PC-3 (cell line): ENCODE measurements around the gene COL4A1. TPM values are rescaled to one million over a fixed set of nuclear protein-coding genes. Genes with fewer than 3 reads are reported as not detected.

Experiments used
- ATAC-seq: fragments of 200-7000 bp; cut with Tn5 transposase; 2 replicates; pipeline ENCODE4 v1.9.1; 2020; ENCODE audit warnings: mild to moderate bottlenecking, moderate library complexity
- BruUV-seq: library from RNA; stranded (reverse); fragments of 400-500 nt; replicated peaks from 2 replicates; lab custom pipeline; 2021; lab: Mats Ljungman, UMichigan
- CTCF ChIA-PET: fragments of 300-600 bp; sonication (Branson Sonifier 250); formaldehyde crosslinking; loops from one replicate; lab custom pipeline; 2022; ENCODE audit warnings: antibody characterized with exemption; lab: Charles Lee
- POLR2A ChIA-PET: fragments of 300-600 bp; sonication (Branson Sonifier 250); formaldehyde crosslinking; loops from one replicate; lab custom pipeline; 2022; ENCODE audit warnings: antibody characterized with exemption; ENCODE audit not compliant: unreplicated experiment; lab: Charles Lee
- DNase-seq: peaks from one replicate; pipeline ENCODE4 v3.0.0-alpha.2; 2015
- H2AFZ ChIP-seq: fragments of 300-600 bp; sonication (generic); 2 replicates; pipeline ENCODE4 v1.6.0; 2016; ENCODE audit warnings: antibody characterized with exemption, low read length
- H3F3A ChIP-seq: fragments of 300-600 bp; sonication (generic); one replicate; pipeline ENCODE4 v1.6.0; 2017; ENCODE audit warnings: antibody characterized with exemption, low read length, control low read depth, mild to moderate bottlenecking; ENCODE audit not compliant: unreplicated experiment
- H3K27ac ChIP-seq: fragments of 300-600 bp; sonication (generic); 2 replicates; pipeline ENCODE4 v1.5.1; 2016; ENCODE audit warnings: mild to moderate bottlenecking, low read length
- H3K27me3 ChIP-seq: fragments of 300-600 bp; sonication (generic); 2 replicates; pipeline ENCODE4 v1.6.1; 2016; ENCODE audit warnings: low read length, mixed read lengths
- H3K36me3 ChIP-seq: fragments of 300-600 bp; sonication (generic); 2 replicates; pipeline ENCODE4 v1.6.1; 2016; ENCODE audit warnings: low read depth, mixed run types, low read length, mixed read lengths
- H3K4me1 ChIP-seq: fragments of 300-600 bp; sonication (generic); 2 replicates; pipeline ENCODE4 v1.5.1; 2016; ENCODE audit warnings: low read length; ENCODE audit not compliant: insufficient read depth
- H3K4me2 ChIP-seq: fragments of 300-600 bp; sonication (generic); 2 replicates; pipeline ENCODE4 v1.6.0; 2016; ENCODE audit warnings: low read length
- H3K4me3 ChIP-seq: fragments of 300-600 bp; sonication (generic); 2 replicates; pipeline ENCODE4 v1.5.1; 2016; ENCODE audit warnings: mild to moderate bottlenecking, low read length, mixed read lengths
- H3K79me2 ChIP-seq: fragments of 300-600 bp; sonication (generic); 2 replicates; pipeline ENCODE4 v1.6.1; 2017; ENCODE audit warnings: low read length, mixed read lengths
- H3K9ac ChIP-seq: fragments of 300-600 bp; sonication (generic); 2 replicates; pipeline ENCODE4 v1.6.0; 2016; ENCODE audit warnings: mild to moderate bottlenecking, low read length
- H3K9me2 ChIP-seq: fragments of 300-600 bp; sonication (generic); replicated peaks from 2 replicates; pipeline ENCODE4 v1.6.1; 2016; ENCODE audit warnings: mixed run types, low read length, mixed read lengths
- H3K9me3 ChIP-seq: fragments of 300-600 bp; sonication (generic); 2 replicates; pipeline ENCODE4 v1.6.1; 2016; ENCODE audit warnings: low read length, mixed read lengths
- H4K20me1 ChIP-seq: fragments of 300-600 bp; sonication (generic); 2 replicates; pipeline ENCODE4 v1.6.1; 2016; ENCODE audit warnings: low read length, mixed read lengths
- CTCF ChIP-seq: fragments of 300-600 bp; sonication (generic); conservative IDR thresholded peaks from 2 replicates; pipeline ENCODE4 v1.5.1; 2017; ENCODE audit warnings: antibody characterized with exemption, low read depth, mild to moderate bottlenecking, low read length
- EZH2 ChIP-seq: fragments of 300-600 bp; sonication (generic); IDR thresholded peaks from one replicate; pipeline ENCODE4 v1.6.1; 2017; ENCODE audit warnings: antibody characterized with exemption, mild to moderate bottlenecking, low read length; ENCODE audit not compliant: unreplicated experiment
- EZH2phosphoT487 ChIP-seq: fragments of 300-600 bp; sonication (generic); IDR thresholded peaks from 2 replicates; pipeline ENCODE4 v1.6.1; 2018; ENCODE audit warnings: mild to moderate bottlenecking, antibody characterized with exemption, low read length, borderline replicate concordance
- intact Hi-C: fragments of 100-400 bp; cut with micrococcal nuclease; formaldehyde crosslinking; loops from 2 replicates; pipeline ENCODE4 v1.9.0; 2023
- total RNA-seq: library from RNA; depleted of rRNA; stranded (reverse); fragments of >200 nt; gene quantifications from 2 replicates; pipeline ENCODE4 v1.2.3, GENCODE V29; 2014

Gene COL4A1
- total RNA-seq, 1 experiment from 2014 or later, result 48.7 TPM

- BruUV-seq, result no TSS peak
- DNase-seq, result no peak
Observed at GRCh38 chr13:110245416-110245899, 61.5 kb downstream of the COL4A1 start.

GRCh38 chr13:110244976-110245375 is 62.0 kb downstream of the COL4A1 start:
- intact Hi-C loops, result loop anchor here (5.0 kb wide), 1 partner anchor 77 kb away; no protein-coding TSS in a partner anchor
- CTCF ChIA-PET, result no interaction called here
- H3K9ac ChIP-seq, result no peak overlapping the region
- no peaks in the 10 kb centered on the region for H3F3A ChIP-seq
- POLR2A ChIA-PET, result no interaction called here
- H3K4me2 ChIP-seq, result no peak overlapping the region
- no peaks in the 10 kb centered on the region for H3K4me1 ChIP-seq
- ATAC-seq (no peak), DNase-seq (no peak)
- no peak overlapping the region for H3K27ac ChIP-seq
- no TSS peak for BruUV-seq
- no peaks in the 10 kb centered on the region for H4K20me1 ChIP-seq
- H3K36me3 ChIP-seq, result no peaks in the 10 kb centered on the region
- no peaks in the 10 kb centered on the region for H3K79me2 ChIP-seq
- TF ChIP-seq EZH2 (no peak), CTCF (no peak), EZH2phosphoT487 (no peak)
- no peak overlapping the region for H2AFZ ChIP-seq
- no peaks in the 10 kb centered on the region for H3K27me3 ChIP-seq
- no peaks in the 10 kb centered on the region for H3K9me2 ChIP-seq
- no peak overlapping the region for H3K4me3 ChIP-seq
- no peaks in the 10 kb centered on the region for H3K9me3 ChIP-seq

More at GRCh38 chr13:110245416-110245899, 61.5 kb downstream of the COL4A1 start:
- Histone ChIP-seq H3F3A (no peaks in the 10 kb centered on the region), H3K4me2 (no peak overlapping the region), H3K9me2 (no peaks in the 10 kb centered on the region), H3K4me1 (peaks cover 4% of the 10 kb centered on the region), H3K27ac (no peak overlapping the region), H4K20me1 (no peaks in the 10 kb centered on the region), H3K36me3 (no peaks in the 10 kb centered on the region), H3K9me3 (no peaks in the 10 kb centered on the region), H3K4me3 (no peak overlapping the region), H3K9ac (no peak overlapping the region), H3K27me3 (no peaks in the 10 kb centered on the region), H3K79me2 (no peaks in the 10 kb centered on the region), H2AFZ (no peak overlapping the region)
- ChIA-PET POLR2A (no interaction called here), CTCF (no interaction called here)
- TF ChIP-seq EZH2phosphoT487 (no peak), EZH2 (no peak), CTCF (no peak)
- no peak for ATAC-seq
- intact Hi-C loops, result loop anchor here (5.0 kb wide), 1 partner anchor 77 kb away; no protein-coding TSS in a partner anchor

GRCh38 chr13:110244071-110244830 is 62.7 kb downstream of the COL4A1 start:
- Histone ChIP-seq H4K20me1 (no peaks in the 10 kb centered on the region), H3K27me3 (no peaks in the 10 kb centered on the region), H2AFZ (no peak overlapping the region), H3F3A (no peaks in the 10 kb centered on the region), H3K36me3 (no peaks in the 10 kb centered on the region), H3K9ac (no peak overlapping the region), H3K9me2 (no peaks in the 10 kb centered on the region), H3K4me2 (no peak overlapping the region), H3K9me3 (no peaks in the 10 kb centered on the region), H3K27ac (no peak overlapping the region), H3K79me2 (no peaks in the 10 kb centered on the region), H3K4me1 (no peaks in the 10 kb centered on the region), H3K4me3 (no peak overlapping the region)
- DNase-seq, result no peak
- POLR2A ChIA-PET, result no interaction called here
- no TSS peak for BruUV-seq
- CTCF ChIA-PET, result no interaction called here
- intact Hi-C loops, result no loop called here
- TF ChIP-seq EZH2phosphoT487, result no peak
- TF ChIP-seq EZH2, result no peak
- no peak for TF ChIP-seq CTCF
- no peak for ATAC-seq
